ENCODE data around the gene SEC14L5.

- no peak for TF ChIP-seq CTCF (conservative IDR thresholded peaks at IDR 0.05)
- no peak for TF ChIP-seq EZH2 (IDR thresholded peaks at IDR 0.05; ENCODE audit: low read depth)
Measured at GRCh38 chr16:4917117-4917516, 41.0 kb upstream of the SEC14L5 start.
